ENCODE measurements around the gene C5orf15.
"Not testable (repeated sequence)": the region's sequence is repeated elsewhere in the genome, so short reads cannot be mapped to it uniquely, and the experiment has no call there.

Gene C5orf15

GRCh38 chr5:133967698-133968203 lies 674 bp downstream of the C5orf15 start:
- peak overlapping the region; percentile 54 to 99 (median 83) for H3K4me3 ChIP-seq
- H3K27ac ChIP-seq = peak overlapping the region in 20 of 21 experiments; percentile 72 to 97 (median 92)

- H3K27ac ChIP-seq = peak overlapping the region in 7 of 21 experiments; percentile 27 to 97 (median 94)
Observed at GRCh38 chr5:133967124-133967523, 1.3 kb downstream of the C5orf15 start.

DNA sequence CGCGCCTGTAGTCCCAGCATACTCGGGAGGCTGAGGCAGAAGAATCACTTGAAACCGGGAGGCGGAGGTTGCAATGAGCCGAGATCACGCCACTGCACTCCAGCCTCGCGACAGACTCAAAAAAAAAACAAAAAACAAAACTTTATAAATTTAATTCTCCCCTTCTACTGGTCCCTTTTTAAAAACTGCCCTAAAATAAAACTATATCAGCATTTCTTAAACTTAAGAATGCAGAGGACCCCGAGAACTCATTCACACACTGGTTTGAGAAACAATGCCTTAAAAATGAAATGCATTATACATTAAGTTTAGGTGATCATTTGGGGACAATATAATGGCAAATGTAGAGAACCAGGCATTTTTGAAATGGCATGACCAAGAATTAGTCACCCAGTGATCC lies 2.3 kb downstream of the C5orf15 start:
- Histone ChIP-seq H3K4me3 (no peak overlapping the region), H3K27ac (no peak overlapping the region)

More at GRCh38 chr5:133967124-133967523, 1.3 kb downstream of the C5orf15 start:
- peak overlapping the region in 3 of 7 experiments; percentile 81 to 87 (median 83) for H3K4me3 ChIP-seq

DNA sequence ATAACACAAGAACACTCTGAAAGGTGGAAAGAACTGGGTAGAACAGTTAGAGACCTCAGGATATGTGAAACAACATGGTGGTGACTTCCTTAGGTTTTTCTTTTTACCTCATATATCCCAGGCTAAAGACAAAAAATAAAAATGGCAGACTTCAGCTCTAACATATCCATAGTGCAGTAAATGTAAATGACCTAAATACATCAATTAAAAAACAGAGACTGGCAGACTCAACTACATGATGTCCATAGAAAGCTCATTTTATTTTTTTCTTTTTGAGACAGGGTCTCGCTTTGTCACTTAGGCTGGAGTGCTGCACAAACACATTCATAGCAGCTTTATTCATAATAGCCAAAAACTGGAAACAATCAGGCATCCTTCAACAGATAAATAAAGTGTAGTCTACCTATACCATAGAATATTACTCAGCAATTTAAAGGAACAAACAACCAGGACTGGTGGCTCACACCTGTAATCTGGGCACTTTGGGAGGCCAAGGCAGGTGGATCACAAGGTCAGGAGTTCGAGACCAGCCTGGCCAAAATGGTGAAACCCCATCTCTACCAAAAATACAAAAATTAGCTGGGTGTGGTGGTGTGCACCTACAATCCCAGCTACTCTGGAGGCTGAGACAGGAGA lies 4.8 kb downstream of the C5orf15 start:
- no peak overlapping the region for H3K4me3 ChIP-seq
- no peak overlapping the region for H3K27ac ChIP-seq

DNA sequence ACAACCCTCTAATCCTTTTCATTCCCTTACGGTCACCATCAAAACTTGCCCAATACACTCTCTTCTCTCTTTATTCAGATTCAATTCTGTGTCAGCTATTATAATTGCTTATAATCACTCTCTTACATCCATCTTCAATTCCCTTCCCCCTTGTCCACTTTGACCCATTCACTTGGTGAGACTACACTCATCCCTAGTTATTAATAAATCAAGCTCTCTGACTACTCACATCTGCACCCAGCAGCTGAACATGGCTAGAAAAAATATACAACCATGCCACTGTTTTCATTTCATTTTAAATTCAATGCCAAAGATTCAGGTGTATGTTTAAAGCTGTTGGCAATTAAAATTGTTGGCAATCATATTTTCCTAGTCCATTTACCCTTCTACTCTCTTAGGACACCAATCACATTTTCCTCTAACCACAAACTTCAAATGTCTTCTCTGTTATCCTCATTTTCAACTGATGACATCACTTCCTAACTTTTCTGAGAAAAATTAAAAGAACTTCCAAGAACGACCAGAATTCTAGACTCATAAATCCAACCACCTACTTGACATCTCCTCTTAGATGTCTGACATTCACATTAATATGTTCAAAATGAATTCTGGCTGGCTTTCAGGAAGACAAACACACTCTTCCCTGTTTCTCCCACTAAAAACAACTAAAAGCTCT lies 5.5 kb downstream of the C5orf15 start:
- H3K4me3 ChIP-seq = no peak overlapping the region
- no peak overlapping the region for H3K27ac ChIP-seq

GRCh38 chr5:133962131-133962530 lies 6.3 kb downstream of the C5orf15 start:
- Histone ChIP-seq H3K27ac (no peak overlapping the region), H3K4me3 (no peak overlapping the region)

GRCh38 chr5:133959643-133960042 lies 8.8 kb downstream of the C5orf15 start:
- no peak overlapping the region for H3K4me3 ChIP-seq
- H3K27ac ChIP-seq = no peak overlapping the region

- Histone ChIP-seq H3K27ac (peak overlapping the region in 1 of 21 experiments; percentile 23), H3K4me3 (no peak overlapping the region)
Observed at GRCh38 chr5:133957591-133957990, 10.8 kb downstream of the C5orf15 start.

DNA sequence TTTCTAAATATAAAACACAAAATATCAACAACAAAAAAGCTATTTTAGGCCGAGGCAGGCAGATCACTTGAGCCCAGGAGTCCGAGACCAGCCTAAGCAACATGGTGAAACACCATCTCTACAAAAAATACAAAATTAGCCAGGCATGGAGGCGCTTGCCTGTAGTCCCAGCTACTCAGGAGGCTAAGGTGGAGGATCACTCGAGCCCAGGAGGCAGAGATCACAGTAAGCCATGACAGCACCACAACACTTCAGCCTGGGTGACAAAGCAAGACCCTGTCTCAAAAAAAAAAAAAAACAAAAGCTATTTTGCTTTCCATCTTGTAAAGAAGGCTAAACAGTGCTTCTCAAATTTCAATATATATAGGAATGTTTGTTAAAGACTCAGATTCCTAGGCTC lies 11.3 kb downstream of the C5orf15 start:
- Histone ChIP-seq H3K4me3 (no peak overlapping the region), H3K27ac (peak overlapping the region in 2 of 21 experiments; percentile 6 to 23)

- not testable (repeated sequence) for H3K27ac ChIP-seq, H3K4me3 ChIP-seq
Observed at GRCh38 chr5:133956196-133956595, 12.2 kb downstream of the C5orf15 start.

DNA sequence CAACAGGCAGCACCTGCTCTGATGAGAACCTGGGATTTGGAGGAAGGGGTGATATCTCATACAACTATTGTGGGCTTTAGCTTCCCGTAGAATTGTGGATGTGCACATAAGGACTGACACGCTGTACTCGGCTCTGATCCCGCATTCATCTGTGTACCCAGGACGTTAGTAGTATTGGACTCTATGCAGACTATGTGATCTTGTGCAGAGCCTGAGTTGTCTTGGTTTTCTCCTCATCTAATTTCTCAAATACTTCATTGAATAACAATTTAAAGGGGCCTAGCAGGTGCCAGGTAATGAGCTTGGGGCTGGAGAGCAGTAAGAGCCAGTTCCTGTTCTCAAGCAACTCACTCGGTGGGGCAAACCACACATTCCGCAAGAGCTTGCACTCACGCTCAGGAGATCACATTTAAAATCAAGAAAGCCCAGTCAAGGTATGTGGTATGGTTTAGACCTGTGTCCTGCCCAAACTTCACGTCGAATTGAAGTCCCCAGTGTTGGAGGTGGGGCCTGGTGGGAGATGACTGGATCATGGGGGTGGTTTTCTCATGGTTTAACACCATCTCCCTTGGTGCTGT lies 14.8 kb downstream of the C5orf15 start:
- Histone ChIP-seq H3K4me3 (no peak overlapping the region), H3K27ac (peak overlapping the region in 3 of 21 experiments; percentile 29 to 53 (median 36))

- Histone ChIP-seq H3K27ac (peak overlapping the region in 7 of 21 experiments; percentile 6 to 53 (median 29)), H3K4me3 (no peak overlapping the region)
Observed at GRCh38 chr5:133952729-133953567, 15.5 kb downstream of the C5orf15 start.

DNA sequence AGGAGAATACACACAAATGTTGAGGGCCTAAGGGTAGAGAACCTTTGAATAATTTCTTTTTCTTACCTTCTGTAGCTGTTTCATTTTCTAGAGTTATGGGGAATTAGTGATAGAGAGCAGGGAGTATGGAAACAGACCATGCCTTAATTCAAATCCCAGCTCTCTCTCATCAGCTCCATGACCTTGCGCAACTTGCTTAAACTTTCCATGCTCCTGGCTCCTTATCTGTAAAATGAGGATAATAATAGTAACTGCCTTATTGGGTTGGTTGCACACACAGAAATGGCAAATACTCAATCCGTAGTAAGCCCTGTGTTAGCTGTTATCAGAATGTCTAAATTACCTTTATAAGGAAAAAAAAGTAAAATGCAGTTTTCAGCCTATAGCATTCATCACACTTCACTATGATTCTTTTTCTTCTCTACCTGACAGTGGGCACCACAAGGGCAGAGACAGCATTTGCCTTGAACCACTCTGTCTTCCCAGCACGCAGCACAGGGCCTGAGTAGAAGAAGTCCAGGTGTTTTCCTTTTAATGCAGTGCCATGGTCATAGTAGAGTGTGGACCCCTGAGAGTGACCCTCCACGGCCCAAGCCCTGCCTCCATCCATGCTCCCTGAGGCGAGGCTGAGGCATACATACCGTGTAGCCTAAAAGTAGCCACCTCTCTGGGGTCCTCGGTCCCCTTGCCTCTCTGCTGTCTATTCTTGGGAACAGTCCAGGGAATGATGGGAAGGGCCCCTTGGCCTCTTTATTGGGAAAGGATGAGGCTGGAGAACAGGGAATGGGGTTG lies 17.4 kb downstream of the C5orf15 start:
- no peak overlapping the region for H3K4me3 ChIP-seq
- no peak overlapping the region for H3K27ac ChIP-seq

DNA sequence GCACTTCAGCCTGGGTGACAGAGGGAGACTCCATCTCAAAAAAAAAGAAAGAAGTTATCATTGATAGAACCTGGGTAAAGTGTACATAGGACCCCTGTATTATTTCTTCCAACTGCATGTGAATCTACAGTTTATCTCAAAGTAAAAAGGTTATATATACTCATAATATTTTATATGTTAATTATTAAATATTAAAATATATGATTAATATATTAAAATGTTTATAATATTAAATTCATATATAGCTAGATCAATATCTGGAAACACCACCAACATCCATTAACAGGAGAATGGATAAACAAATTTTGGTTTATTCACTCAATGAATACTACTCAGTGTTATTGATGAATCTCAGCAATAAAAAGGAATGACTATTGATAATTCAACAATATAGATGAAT lies 19.7 kb downstream of the C5orf15 start:
- Histone ChIP-seq H3K27ac (no peak overlapping the region), H3K4me3 (no peak overlapping the region)

DNA sequence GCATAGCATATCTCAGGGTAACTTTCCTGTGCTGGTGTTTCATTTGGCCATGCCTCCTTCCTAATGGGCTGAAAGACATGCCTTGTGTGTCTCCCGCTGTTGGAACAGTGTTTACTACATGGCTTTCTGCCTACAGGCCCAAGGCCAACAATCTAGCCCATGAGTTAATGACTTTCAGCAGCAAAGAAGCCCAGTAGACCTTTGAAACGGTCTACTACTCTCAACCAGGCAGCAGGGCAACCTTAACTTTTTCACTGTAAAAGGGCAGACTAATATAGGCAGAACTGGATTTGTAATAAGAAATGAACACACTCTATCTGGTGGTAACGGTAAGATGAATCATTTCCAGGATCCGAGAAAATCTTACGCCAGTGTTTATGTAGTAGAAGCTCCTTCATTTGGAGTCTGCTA lies 21.0 kb downstream of the C5orf15 start:
- Histone ChIP-seq H3K27ac (no peak overlapping the region), H3K4me3 (no peak overlapping the region)

DNA sequence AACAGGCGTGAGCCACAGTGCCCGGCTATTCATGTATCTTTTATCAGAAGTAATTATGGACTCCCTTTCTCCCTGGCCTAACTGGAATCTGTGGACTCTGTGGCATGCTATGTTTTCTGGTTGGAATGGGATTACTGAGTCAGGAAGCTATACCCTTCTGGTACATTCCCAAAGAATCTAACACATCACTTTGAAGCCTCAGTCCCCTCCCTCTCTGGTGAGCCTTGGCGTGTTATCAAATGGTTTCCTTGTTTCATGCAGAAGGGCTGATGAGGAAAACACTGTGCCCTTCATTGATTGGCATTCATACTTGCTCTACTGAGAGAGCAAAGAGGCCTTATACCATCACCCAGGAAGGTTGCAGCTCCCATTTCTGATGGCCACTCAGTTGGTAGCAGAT lies 22.9 kb downstream of the C5orf15 start:
- no peak overlapping the region for H3K27ac ChIP-seq
- no peak overlapping the region for H3K4me3 ChIP-seq

GRCh38 chr5:133944263-133945185 lies 23.9 kb downstream of the C5orf15 start:
- Histone ChIP-seq H3K4me3 (no peak overlapping the region), H3K27ac (no peak overlapping the region)

GRCh38 chr5:133943475-133943817 lies 25.0 kb downstream of the C5orf15 start:
- no peak overlapping the region for H3K27ac ChIP-seq
- no peak overlapping the region for H3K4me3 ChIP-seq

All from skin epidermis (tissue), 12 donors.